HL-60 (cell line): Measurements from ENCODE around the gene SAP130.

Experiments used
- DNase-seq, 2 experiments: peaks; one replicate each; pipeline ENCODE4 v3.0.0-alpha.2; 2010 to 2020; ENCODE audit warnings: low read depth in 1 of 2, low spot score in 1 of 2
- H3K27ac ChIP-seq: fragments of 250-450 bp; sonication (Bioruptor Pico); replicated peaks from 2 replicates; pipeline ENCODE4 v1.5.1; 2020; ENCODE audit warnings: mild to moderate bottlenecking, moderate library complexity
- H3K27me3 ChIP-seq: fragments of 250-450 bp; sonication (Bioruptor Pico); 2 replicates; pipeline ENCODE4 v1.5.1; 2021; ENCODE audit warnings: mild to moderate bottlenecking, moderate library complexity; ENCODE audit not compliant: insufficient read depth, poor library complexity, severe bottlenecking
- H3K4me3 ChIP-seq: replicated peaks from 2 replicates; pipeline ENCODE4 v1.5.1; 2011; ENCODE audit warnings: mild to moderate bottlenecking, control low read depth, low read length; ENCODE audit not compliant: insufficient read depth
- GABPA ChIP-seq: IDR thresholded peaks from 2 replicates; pipeline ENCODE4 v1.6.1; 2012; ENCODE audit warnings: low read depth
- POLR2AphosphoS5 ChIP-seq: IDR thresholded peaks from 2 replicates; pipeline ENCODE4 v1.6.1; 2012; ENCODE audit warnings: low read depth
- SPI1 ChIP-seq: IDR thresholded peaks from 2 replicates; pipeline ENCODE4 v1.6.1; 2012; ENCODE audit warnings: low read depth, mild to moderate bottlenecking, borderline replicate concordance
- TF ChIP-seq, protein P1 (sequence below): IDR thresholded peaks from 2 replicates; pipeline ENCODE4 v1.6.1; 2012; ENCODE audit warnings: low read depth; ENCODE audit not compliant: insufficient replicate concordance
- TF ChIP-seq, protein P2 (sequence below): IDR thresholded peaks from one replicate; pipeline ENCODE4 v1.5.1; 2011; ENCODE audit warnings: low read length, control low read depth, inconsistent platforms; ENCODE audit not compliant: insufficient read depth

The SAP130 gene

DNA sequence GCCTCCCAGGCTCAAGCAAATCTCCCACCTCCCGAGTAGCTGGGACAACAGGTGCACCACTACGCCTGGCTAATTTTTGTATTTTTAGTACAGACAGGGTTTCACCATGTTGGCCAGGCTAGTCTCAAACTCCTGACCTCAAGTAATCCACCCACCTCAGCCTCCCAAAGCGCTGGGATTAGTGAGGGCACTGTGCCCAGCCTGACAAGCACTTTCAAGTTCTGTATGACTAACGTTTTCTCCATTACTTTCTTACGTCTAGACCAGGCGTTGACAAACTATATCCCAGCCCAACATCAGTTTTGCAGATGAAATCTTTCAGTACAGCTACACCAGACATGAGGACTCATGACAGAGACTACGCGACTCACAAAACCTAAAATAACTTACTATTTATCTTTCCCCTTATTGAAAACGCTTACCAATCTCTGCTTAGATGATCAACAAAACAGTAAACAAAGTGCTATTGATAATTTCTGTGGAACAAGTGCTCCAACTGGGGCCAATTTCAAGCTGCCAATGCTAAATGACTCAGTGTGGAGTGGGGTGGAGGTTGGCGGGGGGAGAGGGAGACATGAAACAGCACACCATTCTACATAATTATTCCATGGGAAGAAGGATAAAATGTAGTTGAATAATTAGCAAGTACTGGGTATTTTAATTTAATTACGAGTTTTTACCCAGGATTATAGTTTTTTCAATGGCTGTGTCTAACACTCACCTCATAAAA lies 59.1 kb downstream of the SAP130 start:
- DNase-seq, result no peak
- no peak overlapping the region for H3K27ac ChIP-seq
- no peak for TF ChIP-seq POLR2AphosphoS5
- TF ChIP-seq, protein P1, sequence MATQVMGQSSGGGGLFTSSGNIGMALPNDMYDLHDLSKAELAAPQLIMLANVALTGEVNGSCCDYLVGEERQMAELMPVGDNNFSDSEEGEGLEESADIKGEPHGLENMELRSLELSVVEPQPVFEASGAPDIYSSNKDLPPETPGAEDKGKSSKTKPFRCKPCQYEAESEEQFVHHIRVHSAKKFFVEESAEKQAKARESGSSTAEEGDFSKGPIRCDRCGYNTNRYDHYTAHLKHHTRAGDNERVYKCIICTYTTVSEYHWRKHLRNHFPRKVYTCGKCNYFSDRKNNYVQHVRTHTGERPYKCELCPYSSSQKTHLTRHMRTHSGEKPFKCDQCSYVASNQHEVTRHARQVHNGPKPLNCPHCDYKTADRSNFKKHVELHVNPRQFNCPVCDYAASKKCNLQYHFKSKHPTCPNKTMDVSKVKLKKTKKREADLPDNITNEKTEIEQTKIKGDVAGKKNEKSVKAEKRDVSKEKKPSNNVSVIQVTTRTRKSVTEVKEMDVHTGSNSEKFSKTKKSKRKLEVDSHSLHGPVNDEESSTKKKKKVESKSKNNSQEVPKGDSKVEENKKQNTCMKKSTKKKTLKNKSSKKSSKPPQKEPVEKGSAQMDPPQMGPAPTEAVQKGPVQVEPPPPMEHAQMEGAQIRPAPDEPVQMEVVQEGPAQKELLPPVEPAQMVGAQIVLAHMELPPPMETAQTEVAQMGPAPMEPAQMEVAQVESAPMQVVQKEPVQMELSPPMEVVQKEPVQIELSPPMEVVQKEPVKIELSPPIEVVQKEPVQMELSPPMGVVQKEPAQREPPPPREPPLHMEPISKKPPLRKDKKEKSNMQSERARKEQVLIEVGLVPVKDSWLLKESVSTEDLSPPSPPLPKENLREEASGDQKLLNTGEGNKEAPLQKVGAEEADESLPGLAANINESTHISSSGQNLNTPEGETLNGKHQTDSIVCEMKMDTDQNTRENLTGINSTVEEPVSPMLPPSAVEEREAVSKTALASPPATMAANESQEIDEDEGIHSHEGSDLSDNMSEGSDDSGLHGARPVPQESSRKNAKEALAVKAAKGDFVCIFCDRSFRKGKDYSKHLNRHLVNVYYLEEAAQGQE, result no peak
- H3K4me3 ChIP-seq, result no peak overlapping the region
- no peaks in the 10 kb centered on the region for H3K27me3 ChIP-seq

- Histone ChIP-seq H3K4me3 (no peak overlapping the region), H3K27ac (no peak overlapping the region), H3K27me3 (no peaks in the 10 kb centered on the region)
- no peak for TF ChIP-seq POLR2AphosphoS5
- TF ChIP-seq SPI1, result no peak
- TF ChIP-seq, protein P1, result no peak
- TF ChIP-seq, protein P2, sequence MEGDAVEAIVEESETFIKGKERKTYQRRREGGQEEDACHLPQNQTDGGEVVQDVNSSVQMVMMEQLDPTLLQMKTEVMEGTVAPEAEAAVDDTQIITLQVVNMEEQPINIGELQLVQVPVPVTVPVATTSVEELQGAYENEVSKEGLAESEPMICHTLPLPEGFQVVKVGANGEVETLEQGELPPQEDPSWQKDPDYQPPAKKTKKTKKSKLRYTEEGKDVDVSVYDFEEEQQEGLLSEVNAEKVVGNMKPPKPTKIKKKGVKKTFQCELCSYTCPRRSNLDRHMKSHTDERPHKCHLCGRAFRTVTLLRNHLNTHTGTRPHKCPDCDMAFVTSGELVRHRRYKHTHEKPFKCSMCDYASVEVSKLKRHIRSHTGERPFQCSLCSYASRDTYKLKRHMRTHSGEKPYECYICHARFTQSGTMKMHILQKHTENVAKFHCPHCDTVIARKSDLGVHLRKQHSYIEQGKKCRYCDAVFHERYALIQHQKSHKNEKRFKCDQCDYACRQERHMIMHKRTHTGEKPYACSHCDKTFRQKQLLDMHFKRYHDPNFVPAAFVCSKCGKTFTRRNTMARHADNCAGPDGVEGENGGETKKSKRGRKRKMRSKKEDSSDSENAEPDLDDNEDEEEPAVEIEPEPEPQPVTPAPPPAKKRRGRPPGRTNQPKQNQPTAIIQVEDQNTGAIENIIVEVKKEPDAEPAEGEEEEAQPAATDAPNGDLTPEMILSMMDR, result no peak
- no peak for DNase-seq
Observed at GRCh38 chr2:127961729-127962128, 66.1 kb downstream of the SAP130 start.

GRCh38 chr2:127957240-127957639 lies 70.6 kb downstream of the SAP130 start:
- no peak for DNase-seq

GRCh38 chr2:127954857-127955256 lies 73.0 kb downstream of the SAP130 start:
- no peaks in the 10 kb centered on the region for H3K27me3 ChIP-seq
- TF ChIP-seq GABPA, result no peak
- TF ChIP-seq, protein P1, result no peak
- TF ChIP-seq POLR2AphosphoS5, result no peak
- TF ChIP-seq, protein P2, result no peak
- TF ChIP-seq SPI1, result no peak
- no peak overlapping the region for H3K27ac ChIP-seq
- H3K4me3 ChIP-seq, result no peak overlapping the region
- no peak for DNase-seq

More at GRCh38 chr2:127957240-127957639, 70.6 kb downstream of the SAP130 start:
- no peak for TF ChIP-seq POLR2AphosphoS5
- TF ChIP-seq GABPA, result no peak
- no peak for TF ChIP-seq SPI1
- TF ChIP-seq, protein P1, result no peak
- Histone ChIP-seq H3K4me3 (no peak overlapping the region), H3K27ac (no peak overlapping the region), H3K27me3 (no peaks in the 10 kb centered on the region)
